ENCODE results near the gene FLVCR2.

- TF ChIP-seq TAF1 (IDR thresholded peaks at IDR 0.05; ENCODE audit: borderline replicate concordance, low read depth, low read length), result no peak
- TF ChIP-seq CTCF (IDR thresholded peaks at IDR 0.05), result no peak
- TF ChIP-seq YY1 (IDR thresholded peaks at IDR 0.05; ENCODE audit: low read depth), result no peak
- TF ChIP-seq USF2 (IDR thresholded peaks at IDR 0.05; ENCODE audit: borderline replicate concordance, low read depth, low read length), result no peak
- TF ChIP-seq EP300 (IDR thresholded peaks at IDR 0.05; ENCODE audit: borderline replicate concordance in 1 of 2, low read depth in 1 of 2, low read length in 1 of 2), result no peak
- TF ChIP-seq POLR2AphosphoS5 (IDR thresholded peaks at IDR 0.05; ENCODE audit: low read depth, low read length), result no peak
- no peak for TF ChIP-seq REST (IDR thresholded peaks at IDR 0.05; ENCODE audit: low read depth, low read length)
- no peak for TF ChIP-seq MAX (IDR thresholded peaks at IDR 0.05; ENCODE audit: low read depth)
Observed at GRCh38 chr14:75609116-75609515, 30.7 kb downstream of the FLVCR2 start.

Data from SK-N-SH (cell line).